Activated CD4-positive, alpha-beta memory T cell treated with anti-CD3 and anti-CD28 coated beads for 36 hours (primary cell): Measurements from ENCODE around the gene NFASC. TPM values are rescaled to one million over a fixed set of nuclear protein-coding genes. Genes with fewer than 3 reads are reported as not detected.

Source experiments
- CTCF ChIA-PET: fragments of 350-600 bp; sonication (Branson Sonifier 250); formaldehyde crosslinking; loops from one replicate; lab custom pipeline; 2021; ENCODE audit warnings: antibody characterized with exemption, inconsistent platforms; lab: Charles Lee
- POLR2A ChIA-PET: fragments of 350-600 bp; sonication (Branson Sonifier 250); formaldehyde crosslinking; loops from one replicate; lab custom pipeline; 2021; ENCODE audit warnings: antibody characterized with exemption; lab: Charles Lee
- DNase-seq: peaks from one replicate; pipeline ENCODE4 v3.0.0-alpha.2; 2020
- H3K27ac Mint-ChIP-seq: one replicate; pipeline ENCODE4 v1.8.0; 2021; ENCODE audit warnings: mixed read lengths
- H3K27me3 Mint-ChIP-seq: one replicate; pipeline ENCODE4 v1.8.0; 2021; ENCODE audit warnings: mixed read lengths
- H3K36me3 Mint-ChIP-seq: one replicate; pipeline ENCODE4 v1.8.0; 2021; ENCODE audit warnings: mixed read lengths
- H3K4me1 Mint-ChIP-seq: one replicate; pipeline ENCODE4 v1.8.0; 2021; ENCODE audit warnings: low read depth, mixed read lengths
- H3K4me3 Mint-ChIP-seq: one replicate; pipeline ENCODE4 v1.8.0; 2021; ENCODE audit warnings: mild to moderate bottlenecking, mixed read lengths
- H3K9me3 Mint-ChIP-seq: one replicate; pipeline ENCODE4 v1.8.0; 2021; ENCODE audit warnings: mixed read lengths
- intact Hi-C: fragments of 100-400 bp; cut with micrococcal nuclease; formaldehyde crosslinking; loops from one replicate; pipeline ENCODE4 v1.15.1; 2023
- total RNA-seq, 2 experiments: library from RNA; stranded (reverse); gene quantifications; one replicate each; pipeline ENCODE4 v1.2.3, GENCODE V29; 2021

NFASC gene
- total RNA-seq, 2 experiments from 2014 or later = 0.24 to 0.27 TPM

DNA sequence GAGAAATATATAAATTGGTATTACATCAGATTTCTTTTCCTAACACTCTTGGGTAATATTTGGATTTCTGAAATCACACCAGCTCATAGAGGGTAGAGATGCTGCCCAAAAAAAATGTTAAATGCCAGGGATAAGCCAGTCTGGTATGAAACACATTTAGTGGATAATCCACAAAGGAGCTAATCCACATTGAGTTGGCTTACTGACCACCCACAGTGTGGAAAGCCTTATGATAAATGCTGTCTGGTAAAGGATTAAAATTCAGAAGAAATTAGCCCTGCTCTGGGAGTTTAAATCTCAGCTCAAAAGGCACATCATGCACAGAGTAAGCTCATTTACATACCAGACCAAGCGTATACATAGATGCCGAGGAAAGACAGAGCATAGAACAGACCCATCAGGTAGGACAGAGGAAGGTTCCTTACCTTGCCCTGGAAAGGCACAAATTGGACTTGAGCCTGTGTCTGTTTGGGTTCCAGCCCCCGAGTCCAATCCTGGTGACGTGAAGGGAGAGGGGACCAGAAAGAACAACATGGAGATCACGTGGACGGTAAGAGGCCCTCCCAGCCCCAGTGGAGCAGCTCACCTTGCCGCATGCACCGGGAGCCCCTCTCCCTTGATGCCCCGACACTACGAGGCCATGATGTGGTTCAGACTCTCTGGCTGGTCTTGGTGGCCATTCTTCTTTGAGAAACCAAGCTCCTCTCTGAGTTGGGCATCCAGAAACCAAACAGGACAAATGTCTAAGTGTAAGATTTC, 109.4 kb downstream of the NFASC start:
- intact Hi-C loops = no loop called here
- no peaks in the 10 kb centered on the region for H3K36me3 Mint-ChIP-seq
- no peak overlapping the region for H3K4me3 Mint-ChIP-seq
- peaks cover 14% of the 10 kb centered on the region for H3K27me3 Mint-ChIP-seq
- ChIA-PET POLR2A (no interaction called here), CTCF (interaction anchor here (0.6 to 1.8 kb wide), 4 partner anchors 10 to 276 kb away, joined by 5 to 8 read pairs (median 7); no protein-coding TSS in a partner anchor)
- H3K27ac Mint-ChIP-seq = no peak overlapping the region
- no peaks in the 10 kb centered on the region for H3K4me1 Mint-ChIP-seq
- no peak for DNase-seq
- H3K9me3 Mint-ChIP-seq = no peaks in the 10 kb centered on the region

- Mint-ChIP-seq H3K9me3 (no peaks in the 10 kb centered on the region), H3K4me1 (no peaks in the 10 kb centered on the region), H3K27ac (no peak overlapping the region), H3K27me3 (peaks cover 14% of the 10 kb centered on the region), H3K36me3 (no peaks in the 10 kb centered on the region), H3K4me3 (no peak overlapping the region)
- no peak for DNase-seq
- intact Hi-C loops = no loop called here
- POLR2A ChIA-PET = no interaction called here
- CTCF ChIA-PET = interaction anchor here (1.8 kb wide), 1 partner anchor 9 kb away, joined by 6 read pairs; no protein-coding TSS in a partner anchor
Measured at GRCh38 chr1:204980840-204981405, 110.3 kb downstream of the NFASC start.

DNA sequence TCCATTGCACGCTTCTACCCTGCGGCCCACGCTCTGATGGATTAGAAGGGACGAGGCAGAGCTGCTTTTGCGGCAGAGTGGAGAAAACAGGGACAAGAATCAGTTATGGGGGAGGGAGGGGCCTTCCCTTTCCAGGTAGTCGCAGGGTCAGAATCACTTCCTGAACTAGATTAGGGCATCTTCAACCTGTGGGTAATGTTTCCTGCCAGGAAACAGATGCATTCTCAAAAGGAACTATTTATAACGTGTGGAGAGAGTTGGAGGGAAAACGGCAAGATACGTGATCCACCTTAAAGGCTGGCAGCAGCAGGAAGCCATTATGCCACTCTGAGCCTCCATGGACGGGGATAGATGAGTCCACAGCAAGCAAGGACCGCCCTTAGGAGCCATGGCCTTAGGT, 112.5 kb downstream of the NFASC start:
- H3K9me3 Mint-ChIP-seq = no peaks in the 10 kb centered on the region
- POLR2A ChIA-PET = no interaction called here
- no peak for DNase-seq
- peaks cover 11% of the 10 kb centered on the region for H3K27me3 Mint-ChIP-seq
- H3K4me1 Mint-ChIP-seq = no peaks in the 10 kb centered on the region
- H3K36me3 Mint-ChIP-seq = no peaks in the 10 kb centered on the region
- CTCF ChIA-PET = no interaction called here
- H3K4me3 Mint-ChIP-seq = no peak overlapping the region
- intact Hi-C loops = no loop called here
- no peak overlapping the region for H3K27ac Mint-ChIP-seq

DNA sequence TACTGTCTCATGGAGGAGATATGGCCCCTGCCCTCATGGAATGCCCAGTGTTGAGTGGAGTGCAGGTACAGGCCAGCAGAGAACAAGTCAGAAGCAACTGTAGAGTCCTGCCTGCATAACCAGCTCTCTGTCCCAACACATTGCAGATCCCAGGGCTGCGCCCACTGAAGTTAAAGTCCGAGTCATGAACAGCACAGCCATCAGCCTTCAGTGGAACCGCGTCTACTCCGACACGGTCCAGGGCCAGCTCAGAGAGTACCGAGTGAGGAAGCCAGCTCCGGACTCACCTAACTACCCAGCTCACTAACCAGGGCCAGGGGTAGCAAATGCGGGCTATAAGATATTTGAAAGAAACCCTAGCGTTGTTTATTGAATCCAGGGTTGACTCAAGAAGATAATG, 113.2 kb downstream of the NFASC start:
- ChIA-PET CTCF (interaction anchor here (2.0 kb wide), 1 partner anchor 78 kb away, joined by 9 read pairs; no protein-coding TSS in a partner anchor), POLR2A (no interaction called here)
- intact Hi-C loops = no loop called here
- Mint-ChIP-seq H3K4me3 (no peak overlapping the region), H3K9me3 (no peaks in the 10 kb centered on the region), H3K36me3 (no peaks in the 10 kb centered on the region), H3K4me1 (no peaks in the 10 kb centered on the region), H3K27ac (no peak overlapping the region), H3K27me3 (peaks cover 11% of the 10 kb centered on the region)
- DNase-seq = no peak

GRCh38 chr1:204984499-204984898, 113.8 kb downstream of the NFASC start:
- intact Hi-C loops = no loop called here
- Mint-ChIP-seq H3K4me3 (no peak overlapping the region), H3K27ac (no peak overlapping the region), H3K36me3 (no peaks in the 10 kb centered on the region), H3K4me1 (no peaks in the 10 kb centered on the region), H3K27me3 (peaks cover 11% of the 10 kb centered on the region), H3K9me3 (no peaks in the 10 kb centered on the region)
- POLR2A ChIA-PET = no interaction called here
- CTCF ChIA-PET = interaction anchor here (1.4 to 2.0 kb wide), 2 partner anchors 8 to 77 kb away, joined by 5 to 9 read pairs; no protein-coding TSS in a partner anchor
- no peak for DNase-seq

DNA sequence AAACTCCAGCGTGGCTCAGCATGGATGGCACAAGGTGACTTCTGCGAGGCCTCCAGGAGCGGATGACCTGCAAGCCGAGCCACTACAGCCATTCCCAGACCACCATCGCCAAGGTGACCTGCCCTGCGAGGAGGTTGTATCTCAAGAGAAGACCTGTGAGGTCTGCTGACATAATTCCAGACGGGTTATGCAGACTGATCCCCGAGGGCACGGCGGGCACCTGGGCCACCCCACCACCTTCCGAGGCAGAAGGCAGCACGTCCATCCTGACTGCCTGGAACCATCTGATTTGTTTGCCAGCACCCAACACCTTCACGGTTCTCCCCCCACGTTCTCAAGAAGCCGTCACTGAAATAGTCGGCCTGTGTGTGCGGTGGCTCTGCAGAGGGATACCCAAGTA, 115.5 kb downstream of the NFASC start:
- intact Hi-C loops = no loop called here
- CTCF ChIA-PET = interaction anchor here (8.2 kb wide), 1 partner anchor 76 kb away, joined by 107 read pairs; no protein-coding TSS in a partner anchor
- peaks cover 13% of the 10 kb centered on the region for H3K27me3 Mint-ChIP-seq

GRCh38 chr1:204987689-204988088, 117.0 kb downstream of the NFASC start:
- Mint-ChIP-seq H3K9me3 (no peaks in the 10 kb centered on the region), H3K27ac (no peak overlapping the region), H3K4me1 (peaks cover 6% of the 10 kb centered on the region), H3K36me3 (no peaks in the 10 kb centered on the region), H3K27me3 (peaks cover 3% of the 10 kb centered on the region), H3K4me3 (no peak overlapping the region)
- DNase-seq = no peak
- POLR2A ChIA-PET = no interaction called here
- CTCF ChIA-PET = interaction anchor here (0.7 to 8.2 kb wide), 4 partner anchors 13 to 268 kb away, joined by 3 to 107 read pairs (median 28); no protein-coding TSS in a partner anchor
- intact Hi-C loops = no loop called here

More for the DNA sequence above, 115.5 kb downstream of the NFASC start:
- POLR2A ChIA-PET = no interaction called here
- Mint-ChIP-seq H3K9me3 (no peaks in the 10 kb centered on the region), H3K4me3 (no peak overlapping the region), H3K4me1 (no peaks in the 10 kb centered on the region), H3K27ac (no peak overlapping the region), H3K36me3 (no peaks in the 10 kb centered on the region)
- no peak for DNase-seq

DNA sequence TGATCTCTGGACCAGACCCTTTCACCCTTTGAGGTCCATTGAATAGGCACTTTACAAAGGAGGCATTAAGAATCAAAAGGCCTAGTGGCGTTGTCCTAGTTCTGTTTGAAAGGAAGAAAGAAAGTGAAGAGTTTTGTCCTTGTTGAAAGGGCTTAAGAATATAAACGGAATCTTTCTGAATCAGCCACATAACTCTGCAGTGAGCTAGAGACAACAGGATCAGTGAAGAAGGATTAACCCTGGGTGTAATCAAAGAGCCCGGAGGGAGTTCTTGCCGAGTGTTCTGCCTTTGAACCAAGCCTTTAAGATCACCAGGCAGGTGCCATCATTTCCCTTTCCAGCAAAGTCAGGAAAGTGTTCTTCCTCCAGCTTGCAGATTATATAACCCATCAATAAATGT, 117.5 kb downstream of the NFASC start:
- no peak for DNase-seq
- CTCF ChIA-PET = interaction anchor here (0.7 to 8.2 kb wide), 8 partner anchors 13 to 274 kb away, joined by 3 to 107 read pairs (median 6); no protein-coding TSS in a partner anchor
- POLR2A ChIA-PET = no interaction called here

DNA sequence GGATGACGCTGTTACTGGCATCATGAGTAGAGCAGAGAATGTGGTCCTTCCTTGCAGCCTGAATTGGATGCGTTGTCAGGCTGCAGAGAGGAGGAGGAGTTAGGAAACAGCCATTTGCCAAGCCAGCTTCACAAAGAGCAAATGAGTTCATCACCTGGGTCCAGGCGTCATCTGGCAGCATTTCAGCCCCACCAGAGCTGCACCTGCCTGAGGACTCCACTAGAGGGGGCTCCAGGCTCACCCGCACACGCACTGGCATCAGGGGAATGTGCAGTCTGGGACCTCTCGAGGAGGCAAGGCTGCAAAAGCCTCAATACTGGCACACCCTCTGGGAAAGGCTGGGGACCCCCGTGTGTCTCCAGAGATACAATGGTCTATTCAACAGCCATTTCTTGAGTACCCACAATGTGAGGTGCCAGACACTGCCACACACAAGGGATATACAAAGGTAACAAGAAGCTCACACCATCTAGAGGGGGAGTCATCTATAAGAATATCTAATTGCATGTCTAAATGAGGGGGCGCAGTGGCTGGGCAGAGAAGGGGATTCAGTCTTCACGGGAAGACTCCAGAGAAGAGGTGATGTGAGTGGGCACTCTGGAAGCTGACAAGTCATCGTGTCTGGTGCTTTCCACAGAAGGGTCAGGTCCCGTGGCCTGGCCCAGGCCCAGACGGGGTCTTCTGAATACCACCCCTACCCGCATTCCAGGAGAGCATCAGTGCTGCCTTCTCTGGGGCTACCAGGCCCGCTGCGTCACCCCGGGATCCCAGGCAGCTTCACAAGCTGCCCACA, 118.8 kb downstream of the NFASC start:
- CTCF ChIA-PET = interaction anchor here (0.6 to 8.2 kb wide), 24 partner anchors 10 to 535 kb away, joined by 3 to 107 read pairs (median 4); no protein-coding TSS in a partner anchor
- Mint-ChIP-seq H3K27ac (no peak overlapping the region), H3K27me3 (peaks cover 2% of the 10 kb centered on the region), H3K36me3 (no peaks in the 10 kb centered on the region), H3K4me3 (no peak overlapping the region), H3K4me1 (peaks cover 7% of the 10 kb centered on the region), H3K9me3 (no peaks in the 10 kb centered on the region)
- intact Hi-C loops = loop anchor here (1.0 to 5.0 kb wide), 3 partner anchors 72 to 268 kb away; no protein-coding TSS in a partner anchor
- POLR2A ChIA-PET = no interaction called here
- DNase-seq = peak; percentile 75

More for the DNA sequence above, 117.5 kb downstream of the NFASC start:
- Mint-ChIP-seq H3K27me3 (peaks cover 2% of the 10 kb centered on the region), H3K36me3 (no peaks in the 10 kb centered on the region), H3K27ac (no peak overlapping the region), H3K9me3 (no peaks in the 10 kb centered on the region), H3K4me1 (peaks cover 7% of the 10 kb centered on the region), H3K4me3 (no peak overlapping the region)
- intact Hi-C loops = no loop called here

DNA sequence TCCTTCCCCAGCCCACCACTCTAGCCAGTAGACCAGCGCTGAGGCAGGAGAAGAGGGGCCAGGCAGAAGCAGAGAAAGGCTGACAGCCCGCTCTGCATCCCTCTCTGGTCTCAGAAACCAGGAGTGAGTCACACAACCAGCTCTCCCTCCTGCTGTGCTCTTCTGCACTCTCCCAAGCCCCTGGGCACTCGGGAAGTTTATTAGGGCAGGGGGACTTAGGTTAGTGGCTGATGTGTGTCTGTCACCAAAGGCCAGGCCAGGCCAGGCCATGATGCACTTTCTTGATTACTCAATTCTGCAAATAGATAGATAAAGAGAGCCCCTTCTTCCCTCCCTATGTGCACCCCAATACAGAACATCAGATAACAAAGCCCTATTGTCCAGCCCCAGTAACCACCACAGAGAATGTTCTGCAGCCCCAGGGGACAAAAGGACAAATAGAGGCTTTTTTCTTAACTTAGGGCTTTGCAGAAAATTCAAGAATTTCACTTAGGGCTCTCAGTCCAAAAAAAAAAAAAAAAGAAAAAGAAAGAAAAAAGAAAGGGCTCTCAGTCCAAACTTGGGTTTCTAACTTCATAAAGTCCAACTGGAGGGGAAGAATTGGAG, 119.5 kb downstream of the NFASC start:
- CTCF ChIA-PET = interaction anchor here (0.6 to 8.2 kb wide), 14 partner anchors 10 to 268 kb away, joined by 3 to 107 read pairs (median 6); no protein-coding TSS in a partner anchor

DNA sequence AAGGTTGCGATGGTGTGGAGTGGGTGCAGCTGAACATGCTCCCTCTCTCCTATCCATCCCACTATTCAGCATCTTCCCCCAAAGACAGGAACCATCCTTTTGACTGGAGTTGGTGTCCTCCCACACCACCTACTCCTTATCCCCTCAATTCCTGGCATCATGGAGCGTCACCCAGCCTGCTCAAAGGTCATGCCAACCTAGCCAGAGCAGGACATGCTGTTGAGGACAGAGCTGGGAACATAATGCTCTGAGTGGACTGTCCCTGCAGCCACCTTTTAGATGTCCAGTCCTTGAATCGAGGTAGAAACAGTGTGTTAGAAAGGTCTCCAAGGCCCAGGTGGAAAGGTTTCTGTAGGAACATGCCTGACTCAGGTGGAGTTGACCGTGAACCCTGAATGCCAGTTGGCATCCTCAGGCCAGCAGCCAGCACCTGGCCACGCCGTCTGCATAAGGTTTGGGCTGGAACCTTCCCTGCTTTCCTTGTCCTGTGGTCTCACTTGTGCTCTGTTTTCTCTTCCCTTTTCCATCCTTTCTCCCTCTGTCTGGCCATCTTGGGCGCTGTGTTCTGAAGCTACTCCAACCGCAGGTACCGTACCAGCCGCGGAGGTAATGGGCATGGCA, 120.2 kb downstream of the NFASC start:
- Mint-ChIP-seq H3K36me3 (no peaks in the 10 kb centered on the region), H3K4me1 (peaks cover 7% of the 10 kb centered on the region), H3K9me3 (no peaks in the 10 kb centered on the region), H3K27ac (no peak overlapping the region), H3K4me3 (no peak overlapping the region), H3K27me3 (peaks cover 2% of the 10 kb centered on the region)
- DNase-seq = no peak
- ChIA-PET CTCF (interaction anchor here (1.1 to 8.2 kb wide), 4 partner anchors 16 to 266 kb away, joined by 3 to 107 read pairs (median 19); no protein-coding TSS in a partner anchor), POLR2A (no interaction called here)
- intact Hi-C loops = loop anchor here (5.0 kb wide), 1 partner anchor 266 kb away; no protein-coding TSS in a partner anchor

More for the DNA sequence above, 119.5 kb downstream of the NFASC start:
- Mint-ChIP-seq H3K27ac (no peak overlapping the region), H3K4me1 (peaks cover 7% of the 10 kb centered on the region), H3K9me3 (no peaks in the 10 kb centered on the region), H3K4me3 (no peak overlapping the region), H3K36me3 (no peaks in the 10 kb centered on the region), H3K27me3 (peaks cover 2% of the 10 kb centered on the region)
- POLR2A ChIA-PET = no interaction called here
- intact Hi-C loops = loop anchor here (5.0 kb wide), 1 partner anchor 267 kb away; no protein-coding TSS in a partner anchor
- no peak for DNase-seq
